ENCODE measurements around the gene ZNF43.
"Not testable (repeated sequence)": the region's sequence is repeated elsewhere in the genome, so short reads cannot be mapped to it uniquely, and the experiment has no call there.

ZNF43 gene

GRCh38 chr19:21789466-21790085 is 46.4 kb downstream of the ZNF43 start:
- no peak for DNase-seq

GRCh38 chr19:21786936-21787335 is 49.0 kb downstream of the ZNF43 start:
- no peak for DNase-seq

GRCh38 chr19:21775792-21776191 is 60.2 kb downstream of the ZNF43 start:
- not testable (repeated sequence) for DNase-seq

GRCh38 chr19:21767065-21767800 is 68.7 kb downstream of the ZNF43 start, which contains the start of gene ZNF100:
ZNF100 (minus strand) TSS chr19:21767579; CDS start chr19:21767429, 150 bp downstream.
- DNase-seq: peak; percentile 86 to 88

GRCh38 chr19:21766705-21767064 is 69.3 kb downstream of the ZNF43 start:
- not testable (repeated sequence) for DNase-seq

- DNase-seq: no peak
Observed at GRCh38 chr19:21765151-21765550, 70.8 kb downstream of the ZNF43 start.

- DNase-seq: not testable (repeated sequence)
Observed at GRCh38 chr19:21761547-21761946, 74.4 kb downstream of the ZNF43 start.

GRCh38 chr19:21758296-21758695 is 77.7 kb downstream of the ZNF43 start:
- no peak for DNase-seq

- not testable (repeated sequence) for DNase-seq
Observed at GRCh38 chr19:21755555-21755954, 80.4 kb downstream of the ZNF43 start.

Measured in hippocampal formation (tissue), 2 donors.